ENCODE data around the gene ZNF746. TPM values are rescaled to one million over a fixed set of nuclear protein-coding genes. Genes with fewer than 3 reads are reported as not detected.

ZNF746 gene
- total and polyA plus RNA-seq, 10 of the 15 experiments (the other 5 are each of a cell fraction or from before 2014, with no cell fraction given), result 1.2 to 19.0 (median 6.3) TPM

GRCh38 chr7:149475121-149476045 lies 22.2 kb downstream of the ZNF746 start:
- no peaks in the 10 kb centered on the region for H3K79me2 ChIP-seq (ENCODE audit: control insufficient read depth, insufficient read depth, low read length)
- H4K20me1 ChIP-seq (ENCODE audit: control insufficient read depth, insufficient read depth), result no peaks in the 10 kb centered on the region
- ATAC-seq (no peak; the same call in 2 of the 3 replicates), DNase-seq (ENCODE audit: low read depth, low spot score) (no peak), FAIRE-seq (no peak)
- ChIA-PET SMC1A (ENCODE audit: uncharacterized antibody, unreplicated experiment) (no interaction called here), RAD21 (ENCODE audit: unreplicated experiment) (no interaction called here), CTCF (interaction anchor here (0.6 to 1.5 kb wide), 2 partner anchors 53 to 83 kb away, joined by 3 read pairs; no protein-coding TSS in a partner anchor), POLR2A (interaction anchor here (0.6 kb wide), 1 partner anchor 60 kb away, joined by 5 read pairs; no protein-coding TSS in a partner anchor)
- H3K4me1 ChIP-seq (ENCODE audit: control insufficient read depth, insufficient read depth, low read length), result no peaks in the 10 kb centered on the region
- no peaks in the 10 kb centered on the region for H3K27me3 ChIP-seq (replicated peaks in 1 of 2; ENCODE audit: control insufficient read depth in 2 of 2, insufficient read depth in 2 of 2, low read length in 1 of 2)
- no peak overlapping the region for H2AFZ ChIP-seq (ENCODE audit: control insufficient read depth, low read depth, low read length)
- H3K27ac ChIP-seq (ENCODE audit: control insufficient read depth, insufficient read depth), result no peak overlapping the region
- H3K36me3 ChIP-seq (ENCODE audit: control insufficient read depth in 2 of 2, insufficient read depth in 2 of 2, low read length in 1 of 2), result peaks cover 4 to 26% of the 10 kb centered on the region in 2 experiments; a peak in 3 of 4 replicates
- in situ Hi-C loops (cut with MboI), result no loop called here
- H3K9me3 ChIP-seq (replicated peaks; ENCODE audit: control insufficient read depth, insufficient read depth, low read length), result no peaks in the 10 kb centered on the region; the same call in 2 of the 3 replicates
- TF ChIP-seq RELB (IDR thresholded peaks at IDR 0.05; ENCODE audit: low read depth) (no peak), MTA3 (IDR thresholded peaks at IDR 0.05; ENCODE audit: borderline replicate concordance, low read length) (no peak)
- H3K4me2 ChIP-seq (ENCODE audit: control insufficient read depth, insufficient read depth), result no peak overlapping the region
- WGBS (ENCODE audit: insufficient coverage, insufficient replicate concordance, low lambda C conversion rate, missing lambda C conversion rate), result 97% methylated on average over 21 of the region's 21 CpGs
- intact Hi-C loops (cut with micrococcal nuclease; ENCODE audit: unreplicated experiment), result no loop called here
- H3K4me3 ChIP-seq, result no peak overlapping the region
- no TSS peak for BruUV-seq (replicated peaks)
- H3K9ac ChIP-seq (ENCODE audit: control insufficient read depth, insufficient read depth, low read length), result no peak overlapping the region
